GM12874 (cell line): ENCODE data around the gene PHF12.

Source experiments
- CTCF ChIP-seq: IDR thresholded peaks from 2 replicates; pipeline ENCODE4 v1.5.1; 2011; ENCODE audit warnings: low read depth, mild to moderate bottlenecking, control low read depth, low read length, moderate library complexity; ENCODE audit not compliant: insufficient read depth

PHF12 gene

GRCh38 chr17:28975031-28975430 is 23.7 kb upstream of the PHF12 start:
- TF ChIP-seq CTCF = no peak

GRCh38 chr17:28974451-28974850 is 23.1 kb upstream of the PHF12 start:
- no peak for TF ChIP-seq CTCF

GRCh38 chr17:28973425-28973824 is 22.1 kb upstream of the PHF12 start:
- TF ChIP-seq CTCF = no peak

GRCh38 chr17:28972437-28972836 is 21.1 kb upstream of the PHF12 start:
- TF ChIP-seq CTCF = no peak

- TF ChIP-seq CTCF = no peak
These were observed 19.6 kb upstream of the PHF12 start for GRCh38 chr17:28970879-28971278.

GRCh38 chr17:28969706-28970393 is 18.5 kb upstream of the PHF12 start:
- no peak for TF ChIP-seq CTCF

GRCh38 chr17:28968914-28969295 is 17.6 kb upstream of the PHF12 start:
- TF ChIP-seq CTCF = no peak
